ENCODE results near the gene NPR2.
A peak's percentile ranks its signal among the peaks of the same experiment; 100 is the strongest.

The NPR2 gene

DNA sequence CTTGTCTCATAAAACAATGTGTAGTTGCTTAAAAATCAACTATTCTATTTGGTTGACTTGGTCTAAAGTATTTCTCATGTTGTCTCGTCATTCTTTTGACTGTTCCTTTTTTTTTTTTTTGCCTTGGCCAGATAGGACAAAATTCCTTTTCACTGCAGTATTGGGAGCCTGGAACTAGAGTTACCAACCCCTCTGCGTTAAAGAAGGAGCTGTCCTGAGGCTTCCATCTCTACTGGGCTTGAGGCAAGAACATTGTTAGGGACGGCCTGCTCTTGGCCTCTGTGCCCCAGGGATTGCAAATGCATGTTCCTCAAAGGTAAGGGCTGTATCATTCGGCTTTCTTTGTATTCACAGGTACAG lies 1.4 kb upstream of the NPR2 start:
- peak; percentile 26; the same call in 2 of the 3 replicates for ATAC-seq
- TF ChIP-seq SNAI2 (CRISPR knock-in tag; IDR thresholded peaks at IDR 0.05) (no peak), BACH2 (CRISPR knock-in tag; IDR thresholded peaks at IDR 0.05; ENCODE audit: borderline replicate concordance) (no peak), OSR1 (CRISPR knock-in tag; IDR thresholded peaks at IDR 0.05) (no peak), ZNF8 (CRISPR knock-in tag; IDR thresholded peaks at IDR 0.05) (no peak)

DNA sequence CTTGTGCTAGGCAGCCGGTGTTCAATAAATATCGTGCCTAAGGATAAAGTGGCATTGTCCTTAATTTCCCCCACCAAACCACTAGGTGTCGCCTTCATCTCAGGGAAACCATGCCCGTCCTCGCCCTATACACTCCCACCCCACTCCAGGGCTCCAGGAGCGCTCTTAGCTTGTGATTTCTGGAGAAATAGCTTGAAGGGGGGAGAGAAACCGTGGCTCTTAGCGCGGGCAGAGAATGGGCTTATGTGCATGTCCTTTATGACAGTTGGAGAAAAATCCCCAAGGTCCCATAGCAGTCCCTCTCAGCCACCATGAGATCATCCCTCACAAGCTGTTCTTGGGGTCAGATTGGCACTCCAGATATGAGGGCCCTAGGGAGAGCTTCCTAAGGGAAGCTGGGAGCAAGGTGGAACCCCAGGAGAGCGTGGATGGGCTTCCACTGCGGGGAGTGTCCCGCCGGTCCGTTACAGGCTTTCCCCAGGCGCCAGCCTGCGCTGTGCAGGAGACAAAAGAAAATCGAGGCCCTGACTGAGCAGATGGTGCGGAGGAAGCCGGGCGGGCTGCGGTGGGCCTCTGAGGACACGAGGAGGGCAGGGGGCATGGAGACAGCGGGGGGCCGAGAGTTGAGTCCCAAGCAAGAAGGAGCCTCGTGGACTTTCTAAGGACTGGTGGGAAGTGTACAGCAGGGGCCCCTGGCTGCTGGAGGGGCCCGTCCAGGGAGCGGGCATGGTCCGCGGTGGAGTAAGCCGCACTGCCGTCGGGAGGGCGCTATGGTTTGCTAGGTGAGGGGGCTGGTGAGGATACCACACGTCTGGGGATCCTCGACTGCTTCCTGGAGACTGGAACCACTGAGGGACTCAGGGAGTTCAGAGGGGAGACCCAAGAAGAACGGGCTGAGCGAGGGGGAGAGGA lies 750 bp upstream of the NPR2 start:
- no peak for TF ChIP-seq TOX (CRISPR knock-in tag; IDR thresholded peaks at IDR 0.05; ENCODE audit: borderline replicate concordance)
- ATAC-seq: peak; percentile 97

DNA sequence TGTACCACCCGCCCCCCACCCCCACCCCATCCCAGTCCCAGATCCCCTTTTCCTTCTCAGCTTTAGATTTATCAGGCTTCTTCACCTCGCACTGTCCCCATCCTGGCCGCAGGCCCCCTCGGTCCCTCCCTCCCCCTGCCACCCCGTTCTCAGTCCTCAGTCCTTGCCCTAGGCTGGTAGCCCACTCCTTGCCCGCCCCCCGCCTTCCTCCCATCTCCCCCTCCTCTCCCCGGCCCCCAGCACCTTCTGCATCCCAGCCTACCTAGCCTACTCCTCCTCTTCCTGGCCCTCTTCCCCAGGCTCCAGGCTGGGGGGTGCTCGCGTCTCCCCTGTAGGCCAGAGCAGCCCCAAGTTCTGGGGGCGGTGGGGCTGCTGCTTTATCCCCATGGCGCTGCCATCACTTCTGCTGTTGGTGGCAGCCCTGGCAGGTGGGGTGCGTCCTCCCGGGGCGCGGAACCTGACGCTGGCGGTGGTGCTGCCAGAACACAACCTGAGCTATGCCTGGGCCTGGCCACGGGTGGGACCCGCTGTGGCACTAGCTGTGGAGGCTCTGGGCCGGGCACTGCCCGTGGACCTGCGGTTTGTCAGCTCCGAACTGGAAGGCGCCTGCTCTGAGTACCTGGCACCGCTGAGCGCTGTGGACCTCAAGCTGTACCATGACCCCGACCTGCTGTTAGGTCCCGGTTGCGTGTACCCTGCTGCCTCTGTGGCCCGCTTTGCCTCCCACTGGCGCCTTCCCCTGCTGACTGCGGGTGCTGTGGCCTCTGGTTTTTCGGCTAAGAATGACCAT lies 828 bp downstream of the NPR2 start:
- TF ChIP-seq PATZ1 (CRISPR knock-in tag; IDR thresholded peaks at IDR 0.05; ENCODE audit: borderline replicate concordance): no peak
- TF ChIP-seq, protein P1, sequence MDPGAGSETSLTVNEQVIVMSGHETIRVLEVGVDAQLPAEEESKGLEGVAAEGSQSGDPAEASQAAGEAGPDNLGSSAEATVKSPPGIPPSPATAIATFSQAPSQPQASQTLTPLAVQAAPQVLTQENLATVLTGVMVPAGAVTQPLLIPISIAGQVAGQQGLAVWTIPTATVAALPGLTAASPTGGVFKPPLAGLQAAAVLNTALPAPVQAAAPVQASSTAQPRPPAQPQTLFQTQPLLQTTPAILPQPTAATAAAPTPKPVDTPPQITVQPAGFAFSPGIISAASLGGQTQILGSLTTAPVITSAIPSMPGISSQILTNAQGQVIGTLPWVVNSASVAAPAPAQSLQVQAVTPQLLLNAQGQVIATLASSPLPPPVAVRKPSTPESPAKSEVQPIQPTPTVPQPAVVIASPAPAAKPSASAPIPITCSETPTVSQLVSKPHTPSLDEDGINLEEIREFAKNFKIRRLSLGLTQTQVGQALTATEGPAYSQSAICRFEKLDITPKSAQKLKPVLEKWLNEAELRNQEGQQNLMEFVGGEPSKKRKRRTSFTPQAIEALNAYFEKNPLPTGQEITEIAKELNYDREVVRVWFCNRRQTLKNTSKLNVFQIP (CRISPR knock-in tag; IDR thresholded peaks at IDR 0.05; ENCODE audit: borderline replicate concordance, low read depth): no peak
- TF ChIP-seq TCF4 (CRISPR knock-in tag; IDR thresholded peaks at IDR 0.05; ENCODE audit: borderline replicate concordance): no peak
- TF ChIP-seq CSDC2 (CRISPR knock-in tag; IDR thresholded peaks at IDR 0.05): no peak
- TF ChIP-seq, protein P2, sequence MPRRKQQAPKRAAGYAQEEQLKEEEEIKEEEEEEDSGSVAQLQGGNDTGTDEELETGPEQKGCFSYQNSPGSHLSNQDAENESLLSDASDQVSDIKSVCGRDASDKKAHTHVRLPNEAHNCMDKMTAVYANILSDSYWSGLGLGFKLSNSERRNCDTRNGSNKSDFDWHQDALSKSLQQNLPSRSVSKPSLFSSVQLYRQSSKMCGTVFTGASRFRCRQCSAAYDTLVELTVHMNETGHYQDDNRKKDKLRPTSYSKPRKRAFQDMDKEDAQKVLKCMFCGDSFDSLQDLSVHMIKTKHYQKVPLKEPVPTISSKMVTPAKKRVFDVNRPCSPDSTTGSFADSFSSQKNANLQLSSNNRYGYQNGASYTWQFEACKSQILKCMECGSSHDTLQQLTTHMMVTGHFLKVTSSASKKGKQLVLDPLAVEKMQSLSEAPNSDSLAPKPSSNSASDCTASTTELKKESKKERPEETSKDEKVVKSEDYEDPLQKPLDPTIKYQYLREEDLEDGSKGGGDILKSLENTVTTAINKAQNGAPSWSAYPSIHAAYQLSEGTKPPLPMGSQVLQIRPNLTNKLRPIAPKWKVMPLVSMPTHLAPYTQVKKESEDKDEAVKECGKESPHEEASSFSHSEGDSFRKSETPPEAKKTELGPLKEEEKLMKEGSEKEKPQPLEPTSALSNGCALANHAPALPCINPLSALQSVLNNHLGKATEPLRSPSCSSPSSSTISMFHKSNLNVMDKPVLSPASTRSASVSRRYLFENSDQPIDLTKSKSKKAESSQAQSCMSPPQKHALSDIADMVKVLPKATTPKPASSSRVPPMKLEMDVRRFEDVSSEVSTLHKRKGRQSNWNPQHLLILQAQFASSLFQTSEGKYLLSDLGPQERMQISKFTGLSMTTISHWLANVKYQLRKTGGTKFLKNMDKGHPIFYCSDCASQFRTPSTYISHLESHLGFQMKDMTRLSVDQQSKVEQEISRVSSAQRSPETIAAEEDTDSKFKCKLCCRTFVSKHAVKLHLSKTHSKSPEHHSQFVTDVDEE (CRISPR knock-in tag; IDR thresholded peaks at IDR 0.05): no peak
- TF ChIP-seq PPARA (CRISPR knock-in tag; IDR thresholded peaks at IDR 0.05; ENCODE audit: borderline replicate concordance): no peak
- TF ChIP-seq ZC3H10 (CRISPR knock-in tag; IDR thresholded peaks at IDR 0.05): no peak
- TF ChIP-seq CREB5 (CRISPR knock-in tag; IDR thresholded peaks at IDR 0.05; ENCODE audit: low read depth): no peak
- TF ChIP-seq OSR1 (CRISPR knock-in tag; IDR thresholded peaks at IDR 0.05): no peak
- no peak for TF ChIP-seq ZFP3 (CRISPR knock-in tag; IDR thresholded peaks at IDR 0.05)
- no peak for TF ChIP-seq ZFP30 (CRISPR knock-in tag; IDR thresholded peaks at IDR 0.05)
- TF ChIP-seq SNAI2 (CRISPR knock-in tag; IDR thresholded peaks at IDR 0.05): no peak
- TF ChIP-seq TOX (CRISPR knock-in tag; IDR thresholded peaks at IDR 0.05; ENCODE audit: borderline replicate concordance): no peak
- no peak for TF ChIP-seq ISL1 (CRISPR knock-in tag; IDR thresholded peaks at IDR 0.05)
- TF ChIP-seq ESRRG (CRISPR knock-in tag; IDR thresholded peaks at IDR 0.05): no peak
- no peak for TF ChIP-seq RARB (CRISPR knock-in tag; IDR thresholded peaks at IDR 0.05)
- no peak for TF ChIP-seq BACH2 (CRISPR knock-in tag; IDR thresholded peaks at IDR 0.05; ENCODE audit: borderline replicate concordance)
- no peak for TF ChIP-seq ARNTL (CRISPR knock-in tag; IDR thresholded peaks at IDR 0.05; ENCODE audit: borderline replicate concordance, low read depth)
- TF ChIP-seq ZNF565 (CRISPR knock-in tag; conservative IDR thresholded peaks at IDR 0.05; ENCODE audit: low read depth): no peak
- no peak for ATAC-seq
